GM18517 (cell line): Measurements from ENCODE around the gene CDC5L.

ENCODE experiments used
- ATAC-seq: cut with Tn5 transposase; IDR thresholded peaks from one replicate; pipeline ENCODE4 v1.9.1; 2021; ENCODE audit warnings: mild to moderate bottlenecking, moderate library complexity; ENCODE audit not compliant: unreplicated experiment

CDC5L gene

GRCh38 chr6:44451803-44452695 is 64.5 kb downstream of the CDC5L start:
- no peak for ATAC-seq

DNA sequence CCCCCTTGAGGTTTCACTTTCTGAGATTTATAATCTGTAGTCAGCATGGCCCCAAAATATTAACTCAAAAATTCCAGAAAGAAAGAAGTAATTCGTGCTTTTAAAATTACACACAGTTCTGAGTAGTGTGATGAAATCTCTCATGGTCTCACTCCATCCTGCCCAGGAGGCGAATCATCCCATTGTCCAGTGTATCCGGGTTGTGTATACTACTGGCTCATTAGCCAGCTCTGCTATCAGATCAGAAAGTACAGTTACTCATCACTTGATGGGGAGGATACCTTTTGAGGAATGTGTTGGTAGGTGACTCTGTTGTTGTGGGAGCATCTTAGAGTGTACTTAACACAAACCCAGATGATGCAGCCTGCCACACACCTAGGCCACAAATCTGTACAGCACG is 65.2 kb downstream of the CDC5L start:
- ATAC-seq, result no peak

DNA sequence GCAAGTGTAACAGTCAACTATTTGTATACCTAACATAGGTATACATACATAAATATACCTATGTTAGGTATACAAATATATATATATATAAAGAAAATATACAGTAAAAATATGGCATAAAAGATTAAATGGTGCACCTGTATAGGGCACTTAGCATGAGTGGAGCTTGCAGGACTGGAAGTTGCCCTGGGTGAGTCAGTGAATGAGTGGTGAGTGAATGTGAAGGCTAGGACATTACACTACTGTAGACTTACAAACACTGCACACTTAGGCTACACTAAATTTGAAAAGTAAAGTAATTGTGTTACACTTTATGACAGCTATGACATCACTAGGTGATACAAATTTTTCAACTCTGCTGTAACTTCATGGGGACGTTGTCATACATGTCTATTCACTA is 65.6 kb downstream of the CDC5L start:
- no peak for ATAC-seq

- no peak for ATAC-seq
Measured at GRCh38 chr6:44454198-44454597, 66.7 kb downstream of the CDC5L start.

DNA sequence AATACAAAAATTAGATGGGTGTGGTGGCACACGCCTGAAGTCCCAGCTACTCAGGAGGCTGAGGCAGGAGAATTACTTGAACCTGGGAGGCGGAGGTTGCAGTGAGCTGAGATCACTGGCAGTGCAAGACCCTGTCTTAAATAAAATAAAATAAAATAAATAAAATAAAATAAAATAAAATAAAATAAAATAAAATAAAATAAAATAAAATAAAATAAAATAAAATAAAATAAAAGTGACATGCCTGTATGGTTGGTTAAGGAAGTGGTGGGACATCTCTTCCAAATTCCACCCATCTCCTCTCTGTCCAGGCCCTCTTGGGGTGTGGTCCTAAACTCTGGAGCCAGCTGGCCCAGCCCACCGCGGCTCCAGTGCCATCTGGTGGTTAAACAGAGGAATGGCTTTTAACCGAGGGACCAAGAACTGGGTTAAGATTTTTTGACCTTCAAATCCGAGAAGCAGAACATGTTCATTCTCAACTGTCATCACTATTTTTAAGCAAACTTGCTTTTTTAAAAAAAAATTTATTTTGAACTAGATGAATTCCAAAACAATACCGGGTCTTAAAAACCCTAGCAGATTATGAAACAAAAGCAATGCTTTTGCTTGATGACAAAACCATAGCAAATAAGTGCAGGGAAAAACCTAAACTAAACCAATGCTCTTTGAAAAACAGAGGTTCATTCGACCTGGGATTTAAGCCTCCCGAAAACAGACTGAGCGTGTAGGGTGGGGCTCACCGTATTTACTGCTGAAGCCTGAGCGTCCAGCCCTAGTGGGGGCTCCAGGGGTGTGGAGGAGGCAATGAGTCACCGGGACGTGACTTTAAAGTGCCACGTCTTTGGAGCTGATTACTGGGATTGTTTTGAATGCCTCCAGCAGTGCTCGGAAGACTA is 68.8 kb downstream of the CDC5L start:
- no peak for ATAC-seq

DNA sequence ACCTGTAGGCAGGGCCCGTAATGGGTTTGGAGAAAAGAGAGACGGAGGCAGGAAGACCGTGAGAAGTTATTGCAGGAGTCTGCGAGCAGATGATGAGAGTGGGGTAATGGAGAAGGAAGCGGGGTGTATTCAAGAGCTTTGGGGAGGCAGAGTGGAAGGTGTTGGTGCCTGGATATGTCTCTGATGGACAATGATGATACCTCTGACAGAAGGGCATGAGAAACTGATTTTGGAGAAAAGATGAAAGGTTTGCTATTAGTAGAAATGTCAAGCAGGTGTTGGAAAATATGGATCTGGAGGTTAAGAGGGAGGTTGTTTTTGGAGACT is 69.4 kb downstream of the CDC5L start:
- ATAC-seq, result no peak

GRCh38 chr6:44457596-44457995 is 70.1 kb downstream of the CDC5L start:
- no peak for ATAC-seq

DNA sequence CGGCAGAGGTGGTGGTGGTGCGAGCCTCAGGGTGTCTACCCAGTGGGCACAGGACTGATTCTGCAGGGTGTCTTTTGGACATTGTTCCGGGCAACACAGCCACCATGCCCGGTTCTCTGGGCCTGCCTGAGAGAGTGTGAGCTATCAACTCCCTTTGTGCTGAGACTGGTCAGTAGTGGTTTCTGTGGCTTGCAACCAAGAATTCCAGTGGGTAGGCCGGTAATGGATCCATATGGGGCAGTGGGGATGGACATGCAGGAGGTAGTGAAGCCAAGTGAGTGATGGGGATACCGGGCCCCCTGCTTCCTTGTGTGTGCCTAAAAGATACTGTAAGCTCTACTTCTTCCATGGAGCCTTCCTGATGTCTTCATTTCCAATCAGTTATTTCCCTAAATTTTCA is 71.0 kb downstream of the CDC5L start:
- ATAC-seq, result no peak

DNA sequence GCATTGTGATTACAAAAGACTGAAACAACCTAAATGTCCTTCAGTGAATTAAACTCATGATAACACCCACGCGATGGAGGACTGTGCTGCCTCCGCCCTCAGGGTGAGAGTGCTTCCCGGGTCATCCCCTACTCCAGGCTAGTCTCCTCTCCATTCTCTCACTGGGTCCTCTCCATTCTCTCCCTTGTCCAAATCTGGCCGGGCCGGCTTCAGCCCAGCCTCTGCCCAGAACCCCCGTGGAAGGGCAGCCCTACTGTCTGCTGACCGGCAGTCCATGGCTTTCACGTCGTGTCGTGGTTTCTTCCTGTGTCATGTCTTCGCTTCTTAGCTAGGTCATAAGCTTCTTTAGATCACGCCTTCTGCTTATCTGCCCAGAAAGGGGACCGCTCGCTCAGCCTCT is 74.8 kb downstream of the CDC5L start:
- no peak for ATAC-seq

GRCh38 chr6:44462797-44463727 is 75.6 kb downstream of the CDC5L start:
- ATAC-seq, result no peak

DNA sequence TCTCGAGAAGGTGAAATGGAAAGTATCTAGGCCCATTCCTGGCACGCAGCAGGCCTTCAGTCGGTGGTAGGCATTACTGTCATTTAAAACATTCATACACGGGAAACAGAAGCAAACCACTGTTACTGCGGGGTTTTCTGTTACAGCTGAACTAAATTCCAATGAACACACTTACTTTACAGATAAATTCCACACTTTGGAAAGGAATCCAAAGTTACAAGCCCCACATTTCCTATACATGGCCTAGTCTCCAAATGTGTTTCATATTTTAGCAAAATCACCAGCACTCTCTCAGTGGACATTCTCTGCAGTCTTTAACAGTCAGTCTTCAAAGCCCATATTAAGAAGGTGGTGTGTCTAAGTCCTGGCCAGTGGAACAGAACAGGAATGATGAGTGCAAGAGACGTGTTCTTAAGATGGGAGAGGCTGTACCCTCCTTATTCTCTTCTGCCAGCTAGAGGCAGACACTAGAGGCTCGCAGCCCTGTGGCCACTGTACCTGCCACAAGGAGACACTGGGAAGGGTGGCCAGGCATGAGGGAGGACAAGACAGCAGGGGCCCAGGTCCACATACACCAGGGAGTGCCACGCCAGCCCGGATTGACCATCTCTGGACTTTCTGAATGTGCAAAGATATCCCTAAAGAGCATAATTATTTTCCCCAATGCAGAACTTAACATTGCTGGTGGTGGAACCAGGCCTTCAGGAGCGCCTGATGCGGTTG is 76.4 kb downstream of the CDC5L start:
- no peak for ATAC-seq

DNA sequence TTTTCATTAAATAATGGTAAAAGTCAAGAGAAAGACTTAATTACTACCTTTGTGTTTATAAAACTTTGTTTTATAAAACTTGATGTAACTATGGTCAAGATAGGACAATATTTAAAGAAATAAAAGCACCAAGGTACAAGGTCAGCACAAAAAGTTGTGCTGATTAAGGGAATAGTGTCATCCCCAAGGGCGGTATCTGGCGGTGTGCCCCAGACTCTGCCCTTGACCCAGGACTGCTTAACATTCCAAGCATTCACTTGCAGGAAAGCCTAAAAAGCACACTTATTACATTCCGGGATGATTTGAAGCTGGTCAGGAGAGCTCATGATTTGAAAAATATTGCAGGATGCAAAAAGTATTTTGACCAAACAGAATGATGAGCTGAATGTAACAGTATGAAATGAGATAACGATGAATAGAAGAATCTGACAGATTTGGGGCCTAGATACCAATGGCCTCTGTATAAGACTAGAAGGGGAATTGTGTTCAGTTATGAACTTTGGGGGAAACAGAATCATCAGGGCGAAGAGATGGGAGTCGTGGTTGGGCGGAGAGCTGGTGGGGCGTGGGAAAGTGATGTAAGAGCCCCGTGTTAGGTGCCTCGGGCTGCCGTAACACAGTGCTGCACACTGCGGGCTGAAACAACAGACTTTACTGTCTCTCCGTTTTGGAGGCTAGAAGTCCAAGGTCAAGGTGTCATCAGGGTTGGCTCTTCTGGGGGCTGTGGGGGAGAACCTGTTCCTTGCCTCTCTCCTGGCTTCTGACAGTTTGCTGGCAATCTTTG is 77.2 kb downstream of the CDC5L start:
- ATAC-seq, result no peak

DNA sequence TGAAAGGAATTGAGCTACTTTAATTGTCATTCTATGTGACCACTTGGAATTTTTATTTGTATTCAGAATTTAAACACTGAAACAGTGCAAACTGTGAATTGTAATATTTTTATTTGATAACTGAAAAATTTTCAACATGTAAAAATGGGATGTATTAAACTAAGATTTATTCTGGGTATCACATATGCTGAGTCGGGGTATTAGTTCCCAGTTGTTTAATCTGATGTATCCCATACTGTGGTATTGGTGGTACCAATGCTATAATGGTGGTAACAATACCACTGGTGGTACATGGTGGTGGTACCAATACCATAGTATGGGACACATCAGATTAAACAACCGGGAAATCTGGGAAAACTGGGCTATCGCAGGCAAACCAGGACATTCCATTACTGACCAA is 79.4 kb downstream of the CDC5L start:
- no peak for ATAC-seq

DNA sequence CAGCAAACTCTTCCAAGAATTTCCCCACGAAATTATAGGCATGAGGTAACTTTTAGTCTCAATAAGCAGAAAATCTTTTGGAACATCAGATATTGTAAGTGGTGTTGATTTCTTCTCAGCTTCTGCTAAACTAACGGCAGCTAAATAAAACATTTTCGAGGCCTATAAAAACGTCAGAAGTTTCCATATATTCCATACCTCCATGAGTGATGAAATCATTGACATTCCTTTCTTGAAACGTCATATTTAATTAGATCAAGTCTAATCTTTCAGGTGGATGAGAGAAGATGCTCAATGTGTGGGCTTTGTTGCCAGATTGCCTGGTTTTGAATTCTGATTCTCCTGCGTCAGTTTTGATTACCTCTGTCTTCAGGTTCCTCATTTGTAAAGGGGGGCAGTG is 81.3 kb downstream of the CDC5L start:
- ATAC-seq, result no peak

DNA sequence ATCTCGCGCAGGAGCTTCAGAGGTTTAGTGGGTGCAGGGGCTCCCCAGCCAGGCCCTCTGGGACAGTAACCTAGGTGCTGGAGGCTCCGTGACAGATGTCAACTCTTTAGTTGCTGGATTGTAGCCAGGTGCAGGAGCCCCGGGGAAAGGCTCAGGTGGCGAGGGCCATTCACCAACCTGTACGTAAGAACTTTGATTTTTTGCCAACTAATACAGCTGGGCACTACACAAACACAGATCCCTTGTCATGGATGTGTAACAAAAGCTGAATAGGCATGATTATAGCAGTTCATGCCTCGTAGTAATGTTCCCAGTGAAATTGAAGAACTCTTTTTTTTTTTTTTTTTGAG is 82.6 kb downstream of the CDC5L start:
- no peak for ATAC-seq

GRCh38 chr6:44470746-44471145 is 83.2 kb downstream of the CDC5L start:
- ATAC-seq, result no peak

DNA sequence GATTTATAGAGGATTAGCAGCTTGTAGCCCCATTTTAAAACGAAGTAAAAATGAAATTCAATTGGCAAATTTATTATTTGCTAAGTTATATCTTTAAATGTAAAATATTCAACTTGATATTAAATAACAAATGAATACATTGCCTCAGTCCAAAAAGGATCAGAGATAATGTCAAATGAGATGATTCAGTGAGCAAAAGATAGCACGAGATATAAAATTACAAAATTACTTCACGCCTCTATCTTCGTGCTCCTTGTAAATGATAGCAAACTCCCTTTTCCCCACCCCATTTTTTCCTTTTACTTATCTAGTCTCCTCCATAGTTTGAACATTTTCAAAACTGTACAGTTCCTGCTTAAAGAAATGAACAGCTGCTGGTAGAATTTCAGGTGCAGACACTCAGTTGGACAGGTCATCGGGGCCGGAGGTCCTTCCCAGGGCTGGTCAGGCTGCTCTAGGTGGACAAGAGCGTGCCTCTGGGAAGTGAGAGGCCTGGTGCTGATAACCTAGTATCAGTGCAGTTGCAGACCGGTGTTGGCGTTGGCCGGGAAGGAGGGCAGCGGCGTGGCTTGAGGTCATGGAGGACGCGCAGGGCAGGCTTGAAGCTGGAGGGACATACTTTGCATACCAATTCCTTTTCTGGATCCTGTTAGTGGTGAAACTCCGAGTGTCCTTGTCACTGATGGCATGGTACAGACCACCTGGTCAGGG is 83.9 kb downstream of the CDC5L start:
- ATAC-seq, result no peak

GRCh38 chr6:44472250-44472945 is 84.9 kb downstream of the CDC5L start:
- ATAC-seq, result no peak
